HT1080 (cell line): ENCODE data around the gene TBC1D22B. TPM values are rescaled to one million over a fixed set of nuclear protein-coding genes. Genes with fewer than 3 reads are reported as not detected.
"Not testable (repeated sequence)": the region's sequence is repeated elsewhere in the genome, so short reads cannot be mapped to it uniquely, and the experiment has no call there.

Source experiments
- DNase-seq: peaks from one replicate; pipeline ENCODE4 v3.0.0-alpha.2; 2015; ENCODE audit warnings: low read depth
- total RNA-seq: library from RNA; depleted of rRNA; stranded (reverse); fragments of >200 nt; shearing (Covaris generic); gene quantifications from 2 replicates; pipeline ENCODE4 v1.2.3, GENCODE V29; 2014

Gene TBC1D22B
- total RNA-seq, 1 experiment from 2014 or later = 8.3 TPM

- peak; percentile 33 for DNase-seq
Measured at GRCh38 chr6:37319856-37320480, 62.4 kb downstream of the TBC1D22B start.

GRCh38 chr6:37320646-37321045, 63.1 kb downstream of the TBC1D22B start:
- DNase-seq = no peak

GRCh38 chr6:37321101-37321500, 63.5 kb downstream of the TBC1D22B start:
- no peak for DNase-seq

- no peak for DNase-seq
Measured at GRCh38 chr6:37321516-37322415, 64.2 kb downstream of the TBC1D22B start.

- DNase-seq = no peak
Measured at GRCh38 chr6:37323580-37323979, 66.0 kb downstream of the TBC1D22B start.

- DNase-seq = peak; percentile 92
Measured at GRCh38 chr6:37324131-37325033, 66.8 kb downstream of the TBC1D22B start.

GRCh38 chr6:37330345-37330744, 72.8 kb downstream of the TBC1D22B start:
- DNase-seq = not testable (repeated sequence)

- no peak for DNase-seq
Measured at GRCh38 chr6:37331047-37331446, 73.5 kb downstream of the TBC1D22B start.

GRCh38 chr6:37332894-37333293, 75.3 kb downstream of the TBC1D22B start:
- no peak for DNase-seq

GRCh38 chr6:37334047-37334446, 76.5 kb downstream of the TBC1D22B start:
- DNase-seq = no peak

GRCh38 chr6:37338317-37338716, 80.7 kb downstream of the TBC1D22B start:
- DNase-seq = not testable (repeated sequence)

- no peak for DNase-seq
Measured at GRCh38 chr6:37338745-37339255, 81.2 kb downstream of the TBC1D22B start.

- DNase-seq = no peak
Measured at GRCh38 chr6:37339741-37340638, 82.4 kb downstream of the TBC1D22B start.

- DNase-seq = peak; percentile 11
Measured at GRCh38 chr6:37340639-37340943, 83.0 kb downstream of the TBC1D22B start.

- DNase-seq = no peak
Measured at GRCh38 chr6:37343248-37343647, 85.7 kb downstream of the TBC1D22B start.

- no peak for DNase-seq
Measured at GRCh38 chr6:37344308-37344707, 86.7 kb downstream of the TBC1D22B start.

GRCh38 chr6:37345804-37346203, 88.2 kb downstream of the TBC1D22B start:
- not testable (repeated sequence) for DNase-seq

- DNase-seq = no peak
Measured at GRCh38 chr6:37347177-37347576, 89.6 kb downstream of the TBC1D22B start.

- no peak for DNase-seq
Measured at GRCh38 chr6:37347670-37348111, 90.1 kb downstream of the TBC1D22B start.

GRCh38 chr6:37351027-37351426, 93.5 kb downstream of the TBC1D22B start:
- DNase-seq = no peak
